Testis (tissue), 2 donors: Measurements from ENCODE around the gene DGLUCY.
A peak's percentile ranks its signal among the peaks of the same experiment; 100 is the strongest.

Experiments used
- POLR2A ChIP-seq: fragments of 450-650 bp; IDR thresholded peaks from one replicate; pipeline ENCODE4 v1.6.1; 2017; ENCODE audit warnings: antibody characterized with exemption, mild to moderate bottlenecking, moderate library complexity
- TF ChIP-seq, protein P1 (sequence below), 3 experiments: fragments of 450-650 bp in 2 of 3; fragments of 200-600 bp in 1 of 3; sonication (generic) in 1 of 3; IDR thresholded peaks; one replicate each; pipeline ENCODE4 v1.5.1; 2016 to 2019; ENCODE audit warnings: antibody characterized with exemption in 3 of 3, mild to moderate bottlenecking in 2 of 3, moderate library complexity in 1 of 3

DNA sequence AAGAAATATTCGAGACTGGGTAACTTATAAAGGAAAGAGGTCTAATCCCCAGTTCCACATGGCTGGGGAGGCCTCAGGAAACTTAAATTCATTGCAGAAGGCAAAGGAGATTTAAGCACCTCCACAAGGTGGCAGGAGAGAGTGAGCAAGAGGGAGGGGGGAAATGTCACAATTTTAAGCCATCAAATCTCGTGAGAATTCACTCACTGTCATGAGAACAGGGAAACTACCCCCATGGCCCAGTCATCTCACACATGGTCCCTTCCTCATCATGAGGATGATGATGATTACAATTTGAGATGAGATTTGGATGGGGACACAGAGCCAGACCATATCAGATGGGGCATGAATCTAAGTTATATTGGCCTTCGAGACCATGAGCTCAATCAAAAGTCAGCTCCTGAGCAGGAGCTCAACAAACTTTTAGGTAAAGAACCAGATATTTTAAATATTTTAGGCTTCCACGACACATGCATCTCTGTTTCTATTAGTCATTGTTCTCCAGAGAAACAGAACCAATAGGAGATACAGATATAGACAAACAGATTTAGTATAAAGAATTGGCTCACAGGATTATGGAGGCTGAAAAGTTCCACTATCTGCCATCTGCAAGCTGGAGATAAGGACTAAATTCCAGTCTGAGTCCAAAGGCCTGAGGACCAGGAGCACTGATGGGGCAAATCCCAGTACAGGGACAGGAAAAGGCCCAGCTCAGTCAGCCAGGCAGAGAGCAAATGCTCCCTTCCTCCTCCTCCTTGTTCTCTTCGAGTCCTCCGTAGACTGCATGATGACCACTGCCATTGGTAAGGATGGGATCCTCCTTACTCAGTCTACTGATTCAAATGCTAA, 24.9 kb downstream of the DGLUCY start:
- TF ChIP-seq POLR2A: no peak
- TF ChIP-seq, protein P1, sequence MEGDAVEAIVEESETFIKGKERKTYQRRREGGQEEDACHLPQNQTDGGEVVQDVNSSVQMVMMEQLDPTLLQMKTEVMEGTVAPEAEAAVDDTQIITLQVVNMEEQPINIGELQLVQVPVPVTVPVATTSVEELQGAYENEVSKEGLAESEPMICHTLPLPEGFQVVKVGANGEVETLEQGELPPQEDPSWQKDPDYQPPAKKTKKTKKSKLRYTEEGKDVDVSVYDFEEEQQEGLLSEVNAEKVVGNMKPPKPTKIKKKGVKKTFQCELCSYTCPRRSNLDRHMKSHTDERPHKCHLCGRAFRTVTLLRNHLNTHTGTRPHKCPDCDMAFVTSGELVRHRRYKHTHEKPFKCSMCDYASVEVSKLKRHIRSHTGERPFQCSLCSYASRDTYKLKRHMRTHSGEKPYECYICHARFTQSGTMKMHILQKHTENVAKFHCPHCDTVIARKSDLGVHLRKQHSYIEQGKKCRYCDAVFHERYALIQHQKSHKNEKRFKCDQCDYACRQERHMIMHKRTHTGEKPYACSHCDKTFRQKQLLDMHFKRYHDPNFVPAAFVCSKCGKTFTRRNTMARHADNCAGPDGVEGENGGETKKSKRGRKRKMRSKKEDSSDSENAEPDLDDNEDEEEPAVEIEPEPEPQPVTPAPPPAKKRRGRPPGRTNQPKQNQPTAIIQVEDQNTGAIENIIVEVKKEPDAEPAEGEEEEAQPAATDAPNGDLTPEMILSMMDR (IDR thresholded peaks at IDR 0.05): peak in 1 of 3 experiments; percentile 28
